ENCODE measurements around the gene SF3A2.

DNA sequence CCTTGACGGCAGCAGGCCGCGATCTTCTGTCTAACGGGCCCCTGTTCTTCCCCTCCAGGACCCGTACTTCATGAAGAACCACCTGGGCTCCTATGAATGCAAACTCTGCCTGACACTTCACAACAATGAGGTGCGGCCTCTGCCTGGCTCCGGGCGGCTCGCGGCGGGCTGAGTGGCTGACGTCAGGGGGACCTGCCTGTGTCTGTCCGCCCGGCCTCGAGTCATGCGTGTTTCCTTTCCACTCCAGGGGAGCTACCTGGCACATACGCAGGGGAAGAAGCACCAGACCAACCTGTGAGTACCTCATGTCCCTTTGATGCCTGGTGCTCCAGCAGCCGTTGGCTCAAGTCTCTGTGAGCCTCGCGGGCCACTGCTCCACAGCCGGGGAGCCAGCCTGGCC is 7.9 kb downstream of the SF3A2 start:
- no peak for TF ChIP-seq CTCF (IDR thresholded peaks at IDR 0.05)
- TF ChIP-seq MYBL2 (CRISPR knock-in tag; IDR thresholded peaks at IDR 0.05), result no peak
- TF ChIP-seq JUN (CRISPR knock-in tag; IDR thresholded peaks at IDR 0.05), result no peak
- TF ChIP-seq E2F5 (CRISPR knock-in tag; IDR thresholded peaks at IDR 0.05), result no peak
- TF ChIP-seq ATF3 (CRISPR knock-in tag; conservative IDR thresholded peaks at IDR 0.05), result no peak
- TF ChIP-seq, protein P1, sequence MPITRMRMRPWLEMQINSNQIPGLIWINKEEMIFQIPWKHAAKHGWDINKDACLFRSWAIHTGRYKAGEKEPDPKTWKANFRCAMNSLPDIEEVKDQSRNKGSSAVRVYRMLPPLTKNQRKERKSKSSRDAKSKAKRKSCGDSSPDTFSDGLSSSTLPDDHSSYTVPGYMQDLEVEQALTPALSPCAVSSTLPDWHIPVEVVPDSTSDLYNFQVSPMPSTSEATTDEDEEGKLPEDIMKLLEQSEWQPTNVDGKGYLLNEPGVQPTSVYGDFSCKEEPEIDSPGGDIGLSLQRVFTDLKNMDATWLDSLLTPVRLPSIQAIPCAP (CRISPR knock-in tag; IDR thresholded peaks at IDR 0.05), result no peak
- TF ChIP-seq, protein P2, sequence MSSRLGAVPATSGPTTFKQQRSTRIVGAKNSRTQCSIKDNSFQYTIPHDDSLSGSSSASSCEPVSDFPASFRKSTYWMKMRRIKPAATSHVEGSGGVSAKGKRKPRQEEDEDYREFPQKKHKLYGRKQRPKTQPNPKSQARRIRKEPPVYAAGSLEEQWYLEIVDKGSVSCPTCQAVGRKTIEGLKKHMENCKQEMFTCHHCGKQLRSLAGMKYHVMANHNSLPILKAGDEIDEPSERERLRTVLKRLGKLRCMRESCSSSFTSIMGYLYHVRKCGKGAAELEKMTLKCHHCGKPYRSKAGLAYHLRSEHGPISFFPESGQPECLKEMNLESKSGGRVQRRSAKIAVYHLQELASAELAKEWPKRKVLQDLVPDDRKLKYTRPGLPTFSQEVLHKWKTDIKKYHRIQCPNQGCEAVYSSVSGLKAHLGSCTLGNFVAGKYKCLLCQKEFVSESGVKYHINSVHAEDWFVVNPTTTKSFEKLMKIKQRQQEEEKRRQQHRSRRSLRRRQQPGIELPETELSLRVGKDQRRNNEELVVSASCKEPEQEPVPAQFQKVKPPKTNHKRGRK (CRISPR knock-in tag; IDR thresholded peaks at IDR 0.05; ENCODE audit: borderline replicate concordance), result no peak
- TF ChIP-seq, protein P3, sequence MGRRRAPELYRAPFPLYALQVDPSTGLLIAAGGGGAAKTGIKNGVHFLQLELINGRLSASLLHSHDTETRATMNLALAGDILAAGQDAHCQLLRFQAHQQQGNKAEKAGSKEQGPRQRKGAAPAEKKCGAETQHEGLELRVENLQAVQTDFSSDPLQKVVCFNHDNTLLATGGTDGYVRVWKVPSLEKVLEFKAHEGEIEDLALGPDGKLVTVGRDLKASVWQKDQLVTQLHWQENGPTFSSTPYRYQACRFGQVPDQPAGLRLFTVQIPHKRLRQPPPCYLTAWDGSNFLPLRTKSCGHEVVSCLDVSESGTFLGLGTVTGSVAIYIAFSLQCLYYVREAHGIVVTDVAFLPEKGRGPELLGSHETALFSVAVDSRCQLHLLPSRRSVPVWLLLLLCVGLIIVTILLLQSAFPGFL (CRISPR knock-in tag; IDR thresholded peaks at IDR 0.05; ENCODE audit: borderline replicate concordance), result no peak
- TF ChIP-seq CBFB (CRISPR knock-in tag; IDR thresholded peaks at IDR 0.05; ENCODE audit: low read depth), result no peak
- no peak for TF ChIP-seq GABPB1 (CRISPR knock-in tag; IDR thresholded peaks at IDR 0.05)
- no peak for TF ChIP-seq NR2C2 (CRISPR knock-in tag; IDR thresholded peaks at IDR 0.05)
- TF ChIP-seq TEAD4 (CRISPR knock-in tag; IDR thresholded peaks at IDR 0.05), result no peak
- TF ChIP-seq, protein P4, sequence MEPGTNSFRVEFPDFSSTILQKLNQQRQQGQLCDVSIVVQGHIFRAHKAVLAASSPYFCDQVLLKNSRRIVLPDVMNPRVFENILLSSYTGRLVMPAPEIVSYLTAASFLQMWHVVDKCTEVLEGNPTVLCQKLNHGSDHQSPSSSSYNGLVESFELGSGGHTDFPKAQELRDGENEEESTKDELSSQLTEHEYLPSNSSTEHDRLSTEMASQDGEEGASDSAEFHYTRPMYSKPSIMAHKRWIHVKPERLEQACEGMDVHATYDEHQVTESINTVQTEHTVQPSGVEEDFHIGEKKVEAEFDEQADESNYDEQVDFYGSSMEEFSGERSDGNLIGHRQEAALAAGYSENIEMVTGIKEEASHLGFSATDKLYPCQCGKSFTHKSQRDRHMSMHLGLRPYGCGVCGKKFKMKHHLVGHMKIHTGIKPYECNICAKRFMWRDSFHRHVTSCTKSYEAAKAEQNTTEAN (CRISPR knock-in tag; IDR thresholded peaks at IDR 0.05), result no peak
